OCI-LY1 (cell line): Measurements from ENCODE around the gene PNMA8C.

ENCODE experiments used
- H2AFZ ChIP-seq: fragments of 200-600 bp; sonication (generic), shearing (Covaris generic); 2 replicates; pipeline ENCODE4 v1.6.0; 2014; ENCODE audit warnings: antibody characterized with exemption, mild to moderate bottlenecking, low read length
- H3F3A ChIP-seq: fragments of 200-600 bp; sonication (generic), shearing (Covaris generic); 2 replicates; pipeline ENCODE4 v1.6.0; 2014; ENCODE audit warnings: mild to moderate bottlenecking, antibody characterized with exemption, low read length, moderate library complexity; ENCODE audit not compliant: insufficient read depth
- H3K27ac ChIP-seq: fragments of 200-600 bp; sonication (generic); 2 replicates; pipeline ENCODE4 v1.5.1; 2014; ENCODE audit warnings: low read length, mixed run types, mild to moderate bottlenecking, low read depth; ENCODE audit not compliant: poor library complexity, severe bottlenecking
- H3K27me3 ChIP-seq: fragments of 200-600 bp; sonication (generic); 2 replicates; pipeline ENCODE4 v1.6.0; 2014; ENCODE audit warnings: antibody characterized with exemption, mild to moderate bottlenecking, low read length, moderate library complexity; ENCODE audit not compliant: insufficient read depth
- H3K36me3 ChIP-seq: fragments of 200-600 bp; sonication (generic); 2 replicates; pipeline ENCODE4 v1.6.1; 2014; ENCODE audit warnings: mild to moderate bottlenecking, antibody characterized with exemption, low read length, moderate library complexity, mixed read lengths; ENCODE audit not compliant: insufficient read depth
- H3K4me1 ChIP-seq: fragments of 200-600 bp; sonication (generic); 2 replicates; pipeline ENCODE4 v1.5.1; 2014; ENCODE audit warnings: mild to moderate bottlenecking, low read length, moderate library complexity; ENCODE audit not compliant: insufficient read depth, severe bottlenecking
- H3K4me2 ChIP-seq: fragments of 200-600 bp; sonication (generic), shearing (Covaris generic); 2 replicates; pipeline ENCODE4 v1.6.1; 2014; ENCODE audit warnings: low read length
- H3K4me3 ChIP-seq: fragments of 200-600 bp; sonication (generic); 2 replicates; pipeline ENCODE4 v1.5.1; 2014; ENCODE audit warnings: low read length, low read depth, mild to moderate bottlenecking, mixed read lengths; ENCODE audit not compliant: poor library complexity, severe bottlenecking
- H3K79me2 ChIP-seq: fragments of 200-600 bp; shearing (Covaris generic); 2 replicates; pipeline ENCODE4 v1.6.1; 2016; ENCODE audit warnings: mixed run types, low read length, mixed read lengths; ENCODE audit not compliant: insufficient read depth
- H3K9ac ChIP-seq: fragments of 200-600 bp; sonication (generic), shearing (Covaris generic); 2 replicates; pipeline ENCODE4 v1.6.1; 2014; ENCODE audit warnings: mild to moderate bottlenecking, low read length, mixed read lengths
- H3K9me2 ChIP-seq: fragments of 200-600 bp; sonication (generic), shearing (Covaris generic); 2 replicates; pipeline ENCODE4 v1.6.1; 2014; ENCODE audit warnings: low read depth, mild to moderate bottlenecking, low read length, mixed read lengths
- H3K9me3 ChIP-seq: fragments of 200-600 bp; shearing (Covaris generic); 2 replicates; pipeline ENCODE4 v1.6.1; 2014; ENCODE audit warnings: low read length, mixed read lengths
- H4K20me1 ChIP-seq: fragments of 200-600 bp; sonication (generic), shearing (Covaris generic); 2 replicates; pipeline ENCODE4 v1.6.0; 2016; ENCODE audit warnings: mild to moderate bottlenecking, low read length; ENCODE audit not compliant: insufficient read depth
- CTCF ChIP-seq: fragments of 200-600 bp; sonication (generic), shearing (Covaris generic); IDR thresholded peaks from 2 replicates; pipeline ENCODE4 v1.5.1; 2017; ENCODE audit warnings: mild to moderate bottlenecking, antibody characterized with exemption, low read length, moderate library complexity, mixed read lengths
- EZH2 ChIP-seq: fragments of 200-600 bp; sonication (generic), shearing (Covaris generic); IDR thresholded peaks from 2 replicates; pipeline ENCODE4 v1.8.0; 2017; ENCODE audit warnings: borderline replicate concordance, mixed run types, mild to moderate bottlenecking, antibody characterized with exemption, low read length, moderate library complexity, mixed read lengths

PNMA8C gene

DNA sequence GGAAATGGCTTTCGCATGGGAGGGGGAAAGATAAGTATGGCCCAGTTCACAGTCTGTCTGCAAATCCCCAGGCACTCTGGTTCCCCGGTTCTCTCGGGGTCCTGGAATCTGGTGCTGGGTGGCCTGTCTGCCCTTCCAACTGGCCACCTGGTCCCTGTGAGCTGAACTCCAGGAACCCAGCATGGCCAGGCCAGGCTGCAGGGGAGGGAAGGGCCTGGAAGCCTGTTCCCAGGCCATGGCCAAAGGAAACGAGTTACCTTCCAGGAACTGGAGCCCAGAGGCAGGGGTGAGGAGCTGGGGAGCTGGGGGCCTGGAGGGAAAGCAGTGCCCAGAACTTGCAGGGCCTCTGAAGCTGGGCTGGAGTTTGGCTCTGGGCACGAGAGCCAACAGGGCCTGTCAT is 19.1 kb upstream of the PNMA8C start:
- no peaks in the 10 kb centered on the region for H3K36me3 ChIP-seq
- TF ChIP-seq EZH2 (no peak), CTCF (no peak)
- H2AFZ ChIP-seq, result no peak overlapping the region
- no peak overlapping the region for H3K9ac ChIP-seq
- H3K4me1 ChIP-seq, result no peaks in the 10 kb centered on the region
- no peaks in the 10 kb centered on the region for H3K9me3 ChIP-seq
- H3K4me2 ChIP-seq, result no peak overlapping the region
- no peaks in the 10 kb centered on the region for H3K27me3 ChIP-seq
- no peaks in the 10 kb centered on the region for H4K20me1 ChIP-seq
- H3K4me3 ChIP-seq, result no peak overlapping the region
- no peaks in the 10 kb centered on the region for H3K79me2 ChIP-seq
- H3K27ac ChIP-seq, result no peak overlapping the region
- H3F3A ChIP-seq, result no peaks in the 10 kb centered on the region
- H3K9me2 ChIP-seq, result no peaks in the 10 kb centered on the region

DNA sequence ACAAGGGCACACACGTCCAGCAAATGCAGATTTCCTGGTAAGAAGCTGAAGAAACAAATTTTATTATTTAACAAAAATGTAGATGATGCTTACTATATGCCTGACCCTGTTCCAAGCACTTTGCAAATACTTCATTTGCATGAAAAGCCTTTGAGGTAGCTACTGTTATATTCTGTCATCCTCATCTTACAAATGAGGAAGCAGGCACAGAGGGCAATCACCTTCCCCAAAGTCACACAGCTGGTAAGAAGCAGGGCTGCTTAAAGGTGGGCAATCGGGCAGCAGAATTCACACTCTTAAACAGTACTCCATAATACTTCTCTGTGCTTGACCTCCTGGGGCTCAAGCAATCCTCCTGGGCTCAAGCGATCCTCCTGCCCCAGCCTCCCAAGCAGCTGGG is 18.3 kb upstream of the PNMA8C start:
- Histone ChIP-seq H3K4me3 (no peak overlapping the region), H3K36me3 (no peaks in the 10 kb centered on the region), H3K4me1 (no peaks in the 10 kb centered on the region), H3F3A (no peaks in the 10 kb centered on the region), H3K9me2 (no peaks in the 10 kb centered on the region), H3K9ac (no peak overlapping the region), H3K27me3 (no peaks in the 10 kb centered on the region), H3K27ac (no peak overlapping the region), H3K9me3 (no peaks in the 10 kb centered on the region), H2AFZ (no peak overlapping the region), H3K4me2 (no peak overlapping the region), H4K20me1 (no peaks in the 10 kb centered on the region), H3K79me2 (no peaks in the 10 kb centered on the region)
- TF ChIP-seq EZH2 (no peak), CTCF (no peak)

DNA sequence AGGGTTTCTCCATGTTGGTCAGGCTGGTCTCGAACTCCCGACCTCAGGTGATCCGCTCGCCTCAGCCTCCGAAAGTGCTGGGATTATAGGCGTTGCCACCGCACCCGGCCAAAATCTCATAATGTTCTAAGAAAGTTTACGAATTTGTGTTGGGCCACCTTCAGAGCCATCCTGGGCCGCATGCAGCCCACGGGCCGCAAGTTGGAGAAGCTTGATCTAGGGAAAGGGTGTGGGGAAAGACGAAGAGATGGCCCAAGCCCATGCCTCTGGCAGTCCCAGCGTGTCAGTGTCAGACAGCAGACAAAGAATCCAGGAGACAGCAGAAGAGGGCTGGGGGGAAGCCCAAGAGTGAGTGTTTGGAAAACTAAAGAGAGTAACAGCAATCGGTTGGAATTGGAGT is 17.3 kb upstream of the PNMA8C start:
- Histone ChIP-seq H3K4me3 (no peak overlapping the region), H3K27ac (no peak overlapping the region), H3K4me2 (no peak overlapping the region), H3K9me3 (no peaks in the 10 kb centered on the region), H3K9ac (no peak overlapping the region), H2AFZ (no peak overlapping the region), H3K79me2 (no peaks in the 10 kb centered on the region), H3K4me1 (no peaks in the 10 kb centered on the region), H3K27me3 (no peaks in the 10 kb centered on the region), H3K36me3 (no peaks in the 10 kb centered on the region), H3K9me2 (no peaks in the 10 kb centered on the region), H3F3A (no peaks in the 10 kb centered on the region), H4K20me1 (no peaks in the 10 kb centered on the region)
- TF ChIP-seq EZH2, result no peak
- TF ChIP-seq CTCF, result no peak
